Neural progenitor cell (in vitro differentiated cells): ENCODE data around the gene EPS8. TPM values are rescaled to one million over a fixed set of nuclear protein-coding genes. Genes with fewer than 3 reads are reported as not detected.

Experiments used
- DNase-seq: peaks from one replicate; pipeline ENCODE4 v3.0.0-alpha.2; 2016; ENCODE audit warnings: low spot score
- H2AFZ ChIP-seq: fragments of 200-600 bp; sonication (generic); replicated peaks from 2 replicates; pipeline ENCODE4 v1.6.1; 2016; ENCODE audit warnings: antibody characterized with exemption
- H3F3A ChIP-seq: fragments of 200-600 bp; sonication (generic); 2 replicates; pipeline ENCODE4 v1.6.1; 2016; ENCODE audit warnings: antibody characterized with exemption, low read depth
- H3K27ac ChIP-seq: fragments of 200-600 bp; sonication (generic); 2 replicates; pipeline ENCODE4 v1.5.1; 2016; ENCODE audit warnings: mild to moderate bottlenecking
- H3K27me3 ChIP-seq: fragments of 200-600 bp; sonication (generic); 2 replicates; pipeline ENCODE4 v1.6.1; 2016; ENCODE audit warnings: mild to moderate bottlenecking, moderate library complexity
- H3K36me3 ChIP-seq: fragments of 200-600 bp; sonication (generic); 2 replicates; pipeline ENCODE4 v1.5.1; 2016
- H3K4me1 ChIP-seq: fragments of 200-600 bp; sonication (generic); 2 replicates; pipeline ENCODE4 v1.6.1; 2016; ENCODE audit warnings: mixed run types
- H3K4me2 ChIP-seq: fragments of 200-600 bp; sonication (generic); 2 replicates; pipeline ENCODE4 v1.6.1; 2016
- H3K4me3 ChIP-seq: fragments of 200-600 bp; sonication (generic); 2 replicates; pipeline ENCODE4 v1.5.1; 2016
- H3K79me2 ChIP-seq: fragments of 200-600 bp; sonication (generic); 2 replicates; pipeline ENCODE4 v1.6.1; 2016; ENCODE audit warnings: low read depth
- H3K9ac ChIP-seq: fragments of 200-600 bp; sonication (generic); 2 replicates; pipeline ENCODE4 v1.6.1; 2016
- H3K9me3 ChIP-seq: fragments of 200-600 bp; sonication (generic); 2 replicates; pipeline ENCODE4 v1.5.1; 2016; ENCODE audit warnings: low read depth
- H4K20me1 ChIP-seq: fragments of 200-600 bp; sonication (generic); 2 replicates; pipeline ENCODE4 v1.6.1; 2016; ENCODE audit warnings: low read depth
- H3K27ac Mint-ChIP-seq: 3 replicates; pipeline ENCODE4 v1.8.0; 2021; ENCODE audit warnings: mixed read lengths
- H3K27me3 Mint-ChIP-seq: 2 replicates; pipeline ENCODE4 v1.8.0; 2022; ENCODE audit warnings: low read depth, mild to moderate bottlenecking, inconsistent platforms, moderate library complexity, mixed read lengths; ENCODE audit not compliant: insufficient read depth
- H3K36me3 Mint-ChIP-seq: 3 replicates; pipeline ENCODE4 v1.8.0; 2021; ENCODE audit warnings: mixed read lengths
- H3K4me1 Mint-ChIP-seq: 3 replicates; pipeline ENCODE4 v1.8.0; 2021; ENCODE audit warnings: mixed read lengths
- H3K4me3 Mint-ChIP-seq: 3 replicates; pipeline ENCODE4 v1.8.0; 2021; ENCODE audit warnings: mild to moderate bottlenecking, moderate library complexity, mixed read lengths
- H3K9me3 Mint-ChIP-seq: 3 replicates; pipeline ENCODE4 v1.8.0; 2020; ENCODE audit warnings: mixed read lengths
- CTCF ChIP-seq: fragments of 200-600 bp; sonication (generic); IDR thresholded peaks from 2 replicates; pipeline ENCODE4 v1.5.1; 2017; ENCODE audit warnings: antibody characterized with exemption, mild to moderate bottlenecking
- EZH2 ChIP-seq: fragments of 200-600 bp; sonication (generic); IDR thresholded peaks from 2 replicates; pipeline ENCODE4 v1.6.1; 2017; ENCODE audit warnings: antibody characterized with exemption, mild to moderate bottlenecking, moderate library complexity
- EZH2phosphoT487 ChIP-seq: fragments of 200-600 bp; sonication (generic); IDR thresholded peaks from 2 replicates; pipeline ENCODE4 v1.6.1; 2017; ENCODE audit warnings: antibody characterized with exemption
- total RNA-seq: library from RNA; depleted of rRNA; stranded (reverse); fragments of >200 nt; gene quantifications from 2 replicates; pipeline ENCODE4 v1.2.3, GENCODE V29; 2015; ENCODE audit warnings: low replicate concordance

Gene EPS8
- total RNA-seq, 1 donor from 2014 or later: 17.0 TPM

GRCh38 chr12:15808250-15808649 lies 19.1 kb upstream of the EPS8 start:
- no peak for TF ChIP-seq EZH2
- TF ChIP-seq CTCF: no peak
- no peak for TF ChIP-seq EZH2phosphoT487
- DNase-seq: no peak
- H3K36me3 Mint-ChIP-seq: no peaks in the 10 kb centered on the region
- H4K20me1 ChIP-seq: no peaks in the 10 kb centered on the region
- no peaks in the 10 kb centered on the region for H3K79me2 ChIP-seq
- H3K4me1 ChIP-seq: peaks cover 4% of the 10 kb centered on the region
- no peak overlapping the region for H3K4me3 Mint-ChIP-seq
- H3K4me3 ChIP-seq: no peak overlapping the region
- H3K4me1 Mint-ChIP-seq: no peaks in the 10 kb centered on the region
- no peaks in the 10 kb centered on the region for H3K27me3 Mint-ChIP-seq
- H3K4me2 ChIP-seq: no peak overlapping the region
- no peak overlapping the region for H3K27ac ChIP-seq
- H3K9me3 Mint-ChIP-seq: peaks cover 1% of the 10 kb centered on the region
- H2AFZ ChIP-seq: peak overlapping the region; percentile 6
- no peak overlapping the region for H3K9ac ChIP-seq
- no peaks in the 10 kb centered on the region for H3K27me3 ChIP-seq
- H3K9me3 ChIP-seq: no peaks in the 10 kb centered on the region
- no peak overlapping the region for H3K27ac Mint-ChIP-seq
- H3F3A ChIP-seq: no peaks in the 10 kb centered on the region
- no peaks in the 10 kb centered on the region for H3K36me3 ChIP-seq

GRCh38 chr12:15806826-15807225 lies 17.6 kb upstream of the EPS8 start:
- peaks cover 4% of the 10 kb centered on the region for H3K4me1 ChIP-seq

GRCh38 chr12:15801770-15802744 lies 12.9 kb upstream of the EPS8 start:
- no peak overlapping the region for H3K9ac ChIP-seq
- DNase-seq: no peak
- H3K27me3 ChIP-seq: no peaks in the 10 kb centered on the region
- H4K20me1 ChIP-seq: no peaks in the 10 kb centered on the region
- Mint-ChIP-seq H3K27ac (no peak overlapping the region), H3K36me3 (no peaks in the 10 kb centered on the region), H3K27me3 (peaks cover 6% of the 10 kb centered on the region), H3K4me3 (no peak overlapping the region), H3K4me1 (no peaks in the 10 kb centered on the region), H3K9me3 (peaks cover 6% of the 10 kb centered on the region)
- no peak overlapping the region for H3K27ac ChIP-seq
- no peak for TF ChIP-seq CTCF
- no peak for TF ChIP-seq EZH2
- no peak for TF ChIP-seq EZH2phosphoT487
- no peak overlapping the region for H3K4me3 ChIP-seq
- no peaks in the 10 kb centered on the region for H3F3A ChIP-seq
- H3K36me3 ChIP-seq: no peaks in the 10 kb centered on the region
- H3K4me2 ChIP-seq: no peak overlapping the region
- H2AFZ ChIP-seq: no peak overlapping the region
- H3K79me2 ChIP-seq: no peaks in the 10 kb centered on the region
- H3K9me3 ChIP-seq: no peaks in the 10 kb centered on the region
- no peaks in the 10 kb centered on the region for H3K4me1 ChIP-seq

More at GRCh38 chr12:15806826-15807225, 17.6 kb upstream of the EPS8 start:
- Mint-ChIP-seq H3K27ac (no peak overlapping the region), H3K9me3 (peaks cover 6% of the 10 kb centered on the region), H3K4me1 (no peaks in the 10 kb centered on the region), H3K36me3 (no peaks in the 10 kb centered on the region), H3K27me3 (no peaks in the 10 kb centered on the region), H3K4me3 (no peak overlapping the region)
- no peak overlapping the region for H3K4me2 ChIP-seq
- no peaks in the 10 kb centered on the region for H3K79me2 ChIP-seq
- H3K9me3 ChIP-seq: no peaks in the 10 kb centered on the region
- no peak for TF ChIP-seq CTCF
- no peak for TF ChIP-seq EZH2phosphoT487
- TF ChIP-seq EZH2: no peak
- no peak overlapping the region for H3K9ac ChIP-seq
- H3K36me3 ChIP-seq: no peaks in the 10 kb centered on the region
- no peak overlapping the region for H3K4me3 ChIP-seq
- H3K27me3 ChIP-seq: no peaks in the 10 kb centered on the region
- H2AFZ ChIP-seq: no peak overlapping the region
- no peaks in the 10 kb centered on the region for H3F3A ChIP-seq
- DNase-seq: no peak
- H4K20me1 ChIP-seq: no peaks in the 10 kb centered on the region
- no peak overlapping the region for H3K27ac ChIP-seq
